GM18508 (cell line): ENCODE measurements around the gene CREB3L2.

Source experiments
- ATAC-seq: cut with Tn5 transposase; IDR thresholded peaks from one replicate; pipeline ENCODE4 v1.9.1; 2021; ENCODE audit warnings: moderate number of reproducible peaks; ENCODE audit not compliant: insufficient read depth, unreplicated experiment

CREB3L2 gene

GRCh38 chr7:137880432-137880831 is 121.5 kb downstream of the CREB3L2 start:
- ATAC-seq = no peak

DNA sequence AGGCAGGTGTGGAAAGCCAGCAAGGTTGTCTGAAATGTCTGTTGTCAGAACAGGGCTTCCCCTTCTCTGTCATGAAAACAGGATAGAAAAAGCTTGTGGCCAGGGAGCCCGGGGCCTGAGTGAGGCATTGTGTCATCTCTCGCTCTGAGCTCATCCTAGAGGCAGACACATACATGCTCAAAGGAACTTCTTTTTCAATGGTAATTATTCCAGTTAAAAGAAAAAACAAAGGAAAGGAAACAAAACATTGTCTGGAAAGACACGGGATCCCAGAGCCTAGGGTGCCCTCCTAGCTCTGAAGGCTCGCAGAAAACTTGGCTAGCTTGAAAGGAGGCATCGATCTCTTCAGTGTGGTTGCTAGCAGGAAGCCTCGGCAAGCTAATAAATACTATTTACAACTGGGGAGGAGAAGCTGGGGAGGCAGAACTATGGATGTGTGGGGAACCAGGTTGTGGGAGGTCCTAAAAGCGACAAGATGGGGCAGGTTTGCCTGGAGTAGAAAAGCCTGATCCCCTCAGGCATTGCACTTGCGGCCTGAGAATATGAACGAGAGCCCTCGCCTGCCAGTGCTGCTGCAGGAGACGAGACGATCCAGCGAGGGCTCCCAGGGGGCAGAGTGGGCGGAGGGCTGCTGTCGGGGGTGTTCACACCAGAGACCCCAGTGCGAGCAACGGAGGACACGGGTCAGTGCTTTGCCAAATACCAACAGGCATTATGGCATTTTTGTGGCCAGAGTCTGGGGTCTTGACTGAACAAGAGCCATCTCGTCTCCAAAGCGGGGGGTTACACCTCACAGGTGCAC is 122.3 kb downstream of the CREB3L2 start:
- ATAC-seq = no peak

DNA sequence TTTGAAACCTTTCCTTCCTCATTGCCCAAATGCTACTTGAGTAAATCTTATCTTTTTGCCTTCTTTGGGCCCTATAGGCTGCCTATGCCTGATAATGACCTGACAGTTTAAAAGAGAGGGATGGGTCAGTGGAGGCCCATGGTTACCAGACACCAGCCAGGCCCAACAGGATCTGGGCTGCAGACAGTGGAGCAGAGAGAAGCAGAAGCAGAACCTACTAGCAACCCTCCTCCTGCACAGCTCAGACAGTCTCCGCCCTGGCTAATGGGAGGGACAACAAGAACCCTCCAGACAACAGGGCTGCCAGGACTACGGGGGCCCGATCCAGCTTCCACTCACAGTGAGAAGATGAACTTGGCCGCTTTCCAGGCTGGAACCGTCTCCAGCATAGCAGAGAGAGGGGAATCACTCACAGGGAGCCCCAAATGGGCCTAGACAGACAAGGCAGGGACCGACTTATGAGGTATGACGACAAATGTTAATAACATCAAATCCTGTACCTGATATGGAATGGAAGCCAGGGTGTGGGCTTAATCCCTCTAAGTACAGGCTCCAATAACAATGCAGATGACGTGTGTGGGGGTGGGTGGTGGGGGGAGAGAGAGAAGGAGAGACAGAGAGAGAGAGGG is 123.4 kb downstream of the CREB3L2 start:
- ATAC-seq = no peak

DNA sequence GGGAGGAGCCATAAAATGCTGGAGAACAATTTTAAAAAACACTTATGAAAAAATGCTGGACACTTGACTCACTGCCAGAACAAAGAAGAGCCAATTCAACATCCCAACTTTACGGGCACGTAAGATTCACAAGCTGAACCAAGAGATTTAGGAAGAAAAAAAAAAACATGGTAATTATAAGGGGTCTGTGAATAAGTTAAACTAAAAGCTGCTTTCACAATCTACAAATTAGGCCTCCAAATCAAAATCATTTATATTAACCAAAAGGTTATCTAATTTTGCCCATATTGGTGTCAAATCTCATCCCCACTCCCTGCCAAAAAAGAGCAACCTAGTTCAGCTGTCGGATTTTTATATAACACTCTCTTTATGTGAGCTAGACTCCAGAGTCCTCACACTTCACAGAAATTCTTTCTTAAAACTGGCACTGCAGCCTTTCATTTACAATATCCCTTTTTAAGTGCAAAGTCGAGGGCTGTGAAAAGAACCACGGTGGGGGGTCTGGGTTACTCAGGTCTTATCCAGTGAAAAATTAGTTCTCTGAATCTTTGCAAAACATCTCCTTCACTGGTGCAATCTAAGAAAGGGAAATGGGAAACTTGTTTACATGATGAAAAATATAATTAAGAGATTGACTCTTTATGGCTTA is 124.7 kb downstream of the CREB3L2 start:
- ATAC-seq = no peak

GRCh38 chr7:137875746-137876145 is 126.1 kb downstream of the CREB3L2 start:
- ATAC-seq = no peak

- ATAC-seq = no peak
These were observed 127.7 kb downstream of the CREB3L2 start for GRCh38 chr7:137873979-137874777.

DNA sequence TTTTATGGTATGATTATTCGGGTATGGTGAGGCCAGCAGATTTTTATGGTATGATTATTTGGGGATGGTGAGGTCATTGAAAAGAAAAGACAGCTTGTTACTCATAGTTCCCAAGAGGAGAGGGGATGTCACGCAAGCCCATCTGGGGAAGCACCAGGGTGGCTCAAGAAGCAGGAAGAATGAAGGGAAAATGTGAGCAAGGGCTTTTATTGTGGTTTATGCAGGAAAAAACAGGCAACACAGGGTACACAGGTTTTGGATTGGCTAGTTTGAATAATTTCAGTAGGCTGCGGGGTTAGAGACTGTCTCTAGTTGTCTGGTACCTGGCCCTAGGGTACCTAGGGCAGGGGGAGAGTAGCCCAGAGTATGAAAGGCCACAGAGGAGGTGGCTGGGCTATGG is 128.4 kb downstream of the CREB3L2 start:
- ATAC-seq = no peak

DNA sequence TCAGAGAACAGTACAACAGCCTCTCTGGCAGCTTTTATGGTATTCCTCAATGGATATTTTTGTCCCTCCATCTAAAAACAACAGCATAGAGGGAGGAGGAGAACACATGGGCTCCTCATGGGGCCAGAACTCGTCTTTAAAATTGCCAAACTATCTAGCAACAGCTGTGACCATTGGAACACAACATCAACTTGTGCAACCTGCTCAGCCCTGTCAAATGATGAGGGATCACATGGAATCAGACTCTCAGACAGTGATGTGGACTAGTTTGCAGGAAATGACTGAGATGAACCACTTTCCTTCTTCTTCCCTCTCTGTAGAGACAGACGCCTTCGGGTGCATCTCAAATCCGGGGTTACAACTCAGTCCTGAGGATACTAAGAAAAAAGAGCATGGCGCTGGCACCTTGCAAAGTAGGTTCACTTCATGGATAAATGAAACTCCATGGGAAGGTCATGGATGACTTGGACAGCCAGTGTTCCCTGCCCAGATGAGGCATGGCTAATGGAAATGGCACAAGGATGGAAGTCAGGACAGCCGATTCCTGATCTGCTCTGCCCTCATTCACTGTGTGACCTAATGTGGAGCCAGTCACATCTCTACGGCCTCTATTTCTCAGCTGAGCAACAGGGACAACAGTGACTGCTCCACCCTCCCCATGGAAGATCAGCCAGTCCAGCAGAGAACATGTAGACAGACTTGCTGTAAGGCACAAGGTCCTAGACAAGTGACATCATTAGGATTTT is 130.5 kb downstream of the CREB3L2 start:
- no peak for ATAC-seq

DNA sequence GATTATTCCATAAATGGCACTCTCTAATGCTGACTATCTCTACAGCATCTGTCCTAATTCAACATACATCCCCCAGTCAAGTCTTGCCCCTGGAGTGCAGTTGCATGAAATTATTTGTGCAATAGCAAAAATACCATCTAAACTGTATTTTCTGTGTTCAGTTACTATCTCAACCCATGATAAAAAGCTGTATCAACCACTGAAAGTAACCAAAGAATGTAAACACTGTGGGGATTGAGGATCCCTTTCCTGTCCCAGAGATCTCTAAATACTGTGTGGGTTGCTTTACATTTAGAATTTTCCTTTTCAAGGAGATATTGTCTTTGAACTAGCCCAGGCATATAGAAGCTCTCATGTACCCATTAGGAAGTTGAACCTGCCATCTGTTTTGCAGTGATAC is 131.2 kb downstream of the CREB3L2 start:
- no peak for ATAC-seq

DNA sequence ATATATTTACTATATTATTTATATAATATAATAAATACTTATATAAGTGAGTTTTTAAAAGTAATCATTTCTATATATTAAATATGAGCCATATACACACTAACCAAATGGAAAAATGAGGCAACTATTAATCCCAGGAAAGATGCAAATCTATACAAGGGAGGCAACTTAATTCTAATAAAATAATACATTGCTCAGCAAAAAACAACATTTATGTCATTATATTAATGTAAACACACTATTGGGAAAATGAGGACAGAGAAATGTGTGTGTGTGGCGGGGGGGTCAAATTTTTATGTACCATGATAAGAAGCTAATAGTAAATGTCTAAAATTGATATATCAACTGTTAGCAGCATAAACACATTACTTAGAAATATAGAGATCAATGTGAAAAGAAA is 131.8 kb downstream of the CREB3L2 start:
- no peak for ATAC-seq

DNA sequence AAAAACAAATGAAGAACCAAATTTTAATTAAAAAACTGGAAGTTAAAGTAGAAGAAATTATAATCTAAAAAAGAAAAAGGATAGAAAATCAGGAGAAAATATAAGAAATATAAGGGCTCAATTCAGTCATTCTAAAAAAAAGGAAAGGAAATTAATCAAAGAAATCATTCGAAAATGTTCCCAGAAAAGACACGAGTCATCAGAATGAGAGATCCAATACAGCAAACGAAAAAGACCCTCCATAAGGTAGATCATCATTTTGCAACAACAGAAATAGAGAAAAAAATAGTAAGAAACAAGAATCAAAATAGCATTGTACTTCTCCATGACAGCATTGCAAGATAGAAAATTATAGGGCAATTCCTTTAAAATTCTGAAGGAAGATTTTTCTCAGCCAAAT is 132.6 kb downstream of the CREB3L2 start:
- no peak for ATAC-seq

DNA sequence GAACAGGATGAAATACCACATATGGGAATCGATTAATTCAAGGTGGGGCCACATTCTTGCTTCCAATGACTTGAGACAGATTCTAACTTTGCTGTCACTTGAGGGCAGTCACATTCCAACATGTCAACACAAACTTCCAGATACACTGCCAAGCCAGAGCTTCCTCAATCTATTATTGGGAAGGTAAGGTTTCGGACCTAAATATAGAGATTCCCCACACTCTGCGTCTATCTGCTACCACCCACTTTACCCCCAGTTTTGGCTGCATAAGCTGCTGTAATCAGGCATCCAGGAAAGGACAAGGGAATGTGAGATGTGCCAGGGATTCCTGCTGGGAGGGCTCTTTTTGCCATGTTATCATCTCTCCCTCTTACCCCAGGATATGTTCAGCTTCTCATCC is 134.6 kb downstream of the CREB3L2 start:
- ATAC-seq = no peak

DNA sequence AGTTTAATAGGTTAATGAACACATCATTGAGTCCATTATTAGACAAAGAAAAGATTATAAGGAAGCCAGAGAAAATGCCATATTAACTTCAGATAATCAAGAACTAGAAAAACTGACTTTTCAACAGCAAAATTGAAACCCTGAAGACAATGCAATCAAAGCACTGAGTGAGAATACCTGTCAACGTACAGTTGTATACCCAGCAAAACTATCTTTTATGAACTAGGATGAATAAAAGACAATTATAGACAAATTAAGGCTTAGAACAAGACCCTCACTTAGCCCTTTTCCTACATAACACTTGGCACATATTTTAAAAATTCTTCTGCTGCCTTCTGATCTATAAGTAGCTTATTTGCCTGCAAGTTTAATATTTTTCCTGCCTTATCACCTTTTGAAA is 136.1 kb downstream of the CREB3L2 start:
- ATAC-seq = no peak

DNA sequence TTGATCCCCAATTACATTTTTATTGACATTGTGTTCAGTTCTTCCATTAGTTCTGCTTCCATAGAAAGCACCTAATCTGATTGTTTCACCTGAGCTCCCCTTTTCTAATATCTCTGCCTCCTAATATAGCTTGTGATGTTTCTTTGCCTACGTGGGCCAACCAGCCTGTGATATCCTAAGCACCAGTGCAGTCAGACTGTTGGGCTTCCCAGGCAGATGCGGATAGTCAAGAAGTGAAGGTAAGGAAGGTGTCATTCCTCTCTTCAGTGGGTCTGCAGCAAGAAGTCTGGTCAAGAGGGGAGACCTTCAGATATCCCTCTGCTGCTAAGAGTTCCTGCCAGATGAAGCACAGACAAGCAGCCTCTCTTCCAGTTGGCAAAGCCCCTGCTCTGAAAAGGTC is 138.9 kb downstream of the CREB3L2 start:
- no peak for ATAC-seq

GRCh38 chr7:137862358-137862757 is 139.5 kb downstream of the CREB3L2 start:
- no peak for ATAC-seq

DNA sequence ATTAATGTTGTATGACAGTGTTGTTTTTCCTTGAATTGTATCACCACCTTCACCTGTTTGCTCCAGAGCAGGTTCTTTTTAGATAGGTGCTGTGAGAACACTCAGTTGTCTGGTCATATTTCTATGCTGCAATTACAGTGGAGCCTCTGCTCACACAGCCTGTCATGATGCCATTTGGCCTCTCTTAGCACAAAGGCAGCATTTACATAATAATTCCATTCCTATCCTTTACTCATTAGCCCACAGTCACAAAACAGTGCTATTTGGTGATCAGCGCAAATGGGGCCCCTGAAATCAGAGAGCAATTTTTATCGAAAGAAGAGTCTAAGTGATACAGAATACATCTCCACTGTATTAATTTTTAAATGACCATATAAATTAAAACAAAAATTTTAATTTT is 141.3 kb downstream of the CREB3L2 start:
- no peak for ATAC-seq

DNA sequence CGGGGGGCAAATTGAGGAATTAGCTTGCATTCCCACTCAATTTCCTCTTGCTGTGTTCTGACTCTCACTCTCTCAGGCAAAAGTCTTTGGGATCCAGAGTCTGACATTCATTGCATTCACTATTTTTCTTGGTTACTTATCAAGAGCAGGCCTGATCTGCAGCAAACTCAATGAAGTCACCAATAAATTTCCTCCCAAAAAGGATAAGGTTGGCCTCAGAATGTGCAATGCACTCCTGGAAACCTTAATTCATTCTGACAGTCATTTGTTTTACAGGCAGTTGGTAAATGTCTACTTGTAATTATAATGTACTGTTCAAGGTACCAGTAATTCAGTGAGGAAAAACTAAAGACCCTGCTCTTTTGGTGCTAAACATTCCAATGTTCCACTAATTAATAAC is 148.8 kb downstream of the CREB3L2 start:
- no peak for ATAC-seq

DNA sequence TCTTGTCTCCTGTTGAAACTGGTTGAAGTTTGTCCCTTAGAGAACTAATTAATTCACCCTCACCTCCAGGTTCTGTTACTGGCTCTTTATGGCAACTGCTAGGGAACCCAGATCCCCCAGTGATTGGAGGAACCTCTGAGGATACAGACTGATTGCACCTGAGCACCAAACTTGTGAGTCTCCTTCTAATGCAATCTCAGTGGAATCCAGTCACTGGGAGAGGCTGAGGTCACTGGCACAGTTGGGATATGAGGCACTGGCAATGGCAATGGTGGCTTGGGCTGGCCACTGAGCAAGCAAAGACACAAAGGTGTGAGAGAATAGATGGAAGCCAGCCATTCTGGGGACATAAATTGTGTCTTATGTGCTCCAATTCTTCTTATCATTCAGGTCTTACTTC is 149.8 kb downstream of the CREB3L2 start:
- no peak for ATAC-seq

DNA sequence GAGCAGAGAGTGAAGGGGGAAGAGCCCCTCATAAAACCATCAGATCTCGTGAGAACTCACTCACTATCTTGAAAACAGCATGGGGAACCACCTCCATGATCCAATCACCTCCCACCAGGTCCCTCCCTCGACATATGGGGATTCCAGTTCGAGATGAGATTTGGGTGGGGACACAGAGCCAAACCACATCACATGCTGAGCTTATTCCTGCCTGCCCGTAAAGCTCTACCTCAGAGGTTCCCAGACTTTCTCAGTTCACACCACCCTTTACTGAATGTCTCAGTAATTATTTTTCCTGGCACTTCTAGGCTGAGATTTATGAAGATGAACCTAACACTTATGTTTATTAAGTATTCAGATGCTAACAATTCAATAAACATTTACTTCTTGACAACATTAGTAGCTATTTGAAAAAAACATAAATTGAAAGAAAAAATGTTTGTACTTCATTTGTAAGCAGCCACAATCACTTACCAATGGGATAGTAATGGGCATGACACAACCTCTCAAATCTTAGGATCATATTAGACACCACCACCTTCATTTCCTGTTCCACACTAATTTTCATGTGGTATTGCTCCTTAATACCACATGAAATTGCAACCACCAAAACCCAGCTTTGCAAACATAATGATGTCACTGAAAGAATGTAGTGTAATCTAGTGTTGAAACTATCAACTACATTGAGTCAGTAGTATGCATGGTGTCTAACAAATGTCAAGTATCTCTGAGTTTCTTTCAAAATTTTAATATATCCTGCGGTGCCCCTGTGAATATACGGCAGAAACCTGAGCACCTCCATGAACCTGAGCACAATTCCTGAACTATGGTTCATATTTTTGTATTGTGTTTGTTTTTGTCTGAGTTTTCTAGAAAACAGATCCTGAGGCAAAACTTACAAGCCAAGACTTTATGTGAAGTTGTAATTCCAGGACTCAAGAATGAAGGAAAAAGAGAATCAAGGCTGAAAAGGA is 150.6 kb downstream of the CREB3L2 start:
- no peak for ATAC-seq
